Activated CD8-positive, alpha-beta memory T cell treated with anti-CD3 and anti-CD28 coated beads, Interleukin-2, amount 50 U/mL, for 24 hours (primary cell): ENCODE measurements around the gene DCLK1.

Experiments used
- DNase-seq: peaks from one replicate; pipeline ENCODE4 v3.0.0-alpha.2; 2020; ENCODE audit errors: extremely low read depth

DCLK1 gene

GRCh38 chr13:35903075-35903474, 228.1 kb downstream of the DCLK1 start:
- DNase-seq = no peak

- no peak for DNase-seq
These were observed 233.1 kb downstream of the DCLK1 start for GRCh38 chr13:35898041-35898440.

- no peak for DNase-seq
These were observed 236.5 kb downstream of the DCLK1 start for GRCh38 chr13:35894636-35895035.

- DNase-seq = no peak
These were observed 238.1 kb downstream of the DCLK1 start for GRCh38 chr13:35892837-35893814.

GRCh38 chr13:35891507-35892441, 239.4 kb downstream of the DCLK1 start:
- no peak for DNase-seq

GRCh38 chr13:35889560-35889959, 241.6 kb downstream of the DCLK1 start:
- no peak for DNase-seq

- no peak for DNase-seq
These were observed 242.2 kb downstream of the DCLK1 start for GRCh38 chr13:35888981-35889380.

- no peak for DNase-seq
These were observed 242.7 kb downstream of the DCLK1 start for GRCh38 chr13:35888457-35888883.

- DNase-seq = no peak
These were observed 244.0 kb downstream of the DCLK1 start for GRCh38 chr13:35887115-35887666.

- no peak for DNase-seq
These were observed 244.7 kb downstream of the DCLK1 start for GRCh38 chr13:35886332-35887114.

GRCh38 chr13:35884211-35884760, 246.9 kb downstream of the DCLK1 start:
- no peak for DNase-seq

GRCh38 chr13:35882722-35883497, 248.3 kb downstream of the DCLK1 start:
- no peak for DNase-seq

GRCh38 chr13:35881360-35881759, 249.8 kb downstream of the DCLK1 start:
- DNase-seq = no peak

GRCh38 chr13:35879111-35879510, 252.1 kb downstream of the DCLK1 start:
- no peak for DNase-seq

GRCh38 chr13:35876601-35877000, 254.6 kb downstream of the DCLK1 start:
- no peak for DNase-seq

- DNase-seq = no peak
These were observed 256.5 kb downstream of the DCLK1 start for GRCh38 chr13:35874704-35875103.

- DNase-seq = no peak
These were observed 258.8 kb downstream of the DCLK1 start for GRCh38 chr13:35872369-35872768.

- no peak for DNase-seq
These were observed 259.6 kb downstream of the DCLK1 start for GRCh38 chr13:35871561-35871960.

GRCh38 chr13:35866801-35867200, 264.4 kb downstream of the DCLK1 start:
- no peak for DNase-seq
